HepG2 (cell line): ENCODE measurements around the gene FUCA1. TPM values are rescaled to one million over a fixed set of nuclear protein-coding genes. Genes with fewer than 3 reads are reported as not detected.

ENCODE experiments used
- ATAC-seq: fragments of 200-7000 bp; cut with Tn5 transposase; 3 replicates; pipeline ENCODE4 v1.9.1; 2020; ENCODE audit warnings: mild to moderate bottlenecking, moderate library complexity
- BruUV-seq: library from RNA; stranded (reverse); fragments of 400-500 nt; replicated peaks from 2 replicates; lab custom pipeline; 2021; lab: Mats Ljungman, UMichigan
- CTCF ChIA-PET: fragments of 300-600 bp; formaldehyde crosslinking; extraction: SDS; loops from one replicate; lab custom pipeline; 2021; ENCODE audit warnings: low total read pairs, inconsistent platforms, low intra/inter-chr PET ratio; lab: Yijun Ruan, JAX
- POLR2A ChIA-PET: fragments of 350-600 bp; sonication (Branson Sonifier 250); formaldehyde crosslinking; loops from one replicate; lab custom pipeline; 2020; ENCODE audit warnings: antibody characterized with exemption, inconsistent platforms; lab: Yijun Ruan, JAX
- DNase-seq: peaks from one replicate; pipeline ENCODE4 v3.0.0-alpha.2; 2015; ENCODE audit warnings: low spot score
- FAIRE-seq: peaks from 3 replicates; lab custom pipeline; 2011; peaks lifted over from hg19 to GRCh38; lab: Jason Lieb, UNC
- H2AFZ ChIP-seq: one replicate; pipeline ENCODE4 v1.6.1; 2011; ENCODE audit warnings: low read length, inconsistent platforms
- H3K27ac ChIP-seq: fragments of 300-600 bp; 3 replicates; pipeline ENCODE4 v1.8.0; 2011; ENCODE audit warnings: mixed run types, mild to moderate bottlenecking, mixed read lengths, low read length, inconsistent platforms; ENCODE audit not compliant: insufficient read depth; ENCODE audit errors: extremely low read length
- H3K27me3 ChIP-seq, 2 experiments: fragments of 200-600 bp in 1 of 2; 2 replicates in 1 of 2; 3 replicates in 1 of 2; pipeline versions ENCODE4 v1.6.0 to v1.8.0; 2011; ENCODE audit warnings: low read length in 2 of 2, mild to moderate bottlenecking in 2 of 2, moderate library complexity in 2 of 2, inconsistent platforms in 1 of 2; ENCODE audit not compliant: insufficient read depth in 2 of 2, control insufficient read depth in 1 of 2
- H3K36me3 ChIP-seq, 2 experiments: fragments of 200-600 bp in 1 of 2; replicated peaks in 1 of 2; 2 replicates in 1 of 2; 3 replicates in 1 of 2; pipeline versions ENCODE4 v1.5.1 to v1.8.0; 2011; ENCODE audit warnings: low read length in 2 of 2, inconsistent platforms in 1 of 2; ENCODE audit not compliant: insufficient read depth in 2 of 2, control insufficient read depth in 1 of 2
- H3K4me1 ChIP-seq: 2 replicates; pipeline ENCODE4 v1.5.1; 2012; ENCODE audit warnings: low read length, inconsistent platforms; ENCODE audit not compliant: insufficient read depth
- H3K4me2 ChIP-seq: 2 replicates; pipeline ENCODE4 v1.6.0; 2011; ENCODE audit warnings: low read depth, low read length, inconsistent platforms
- H3K4me3 ChIP-seq, 3 experiments: fragments of 200-600 bp in 1 of 3; sonication (generic), shearing (Covaris generic) in 1 of 3; replicated peaks in 1 of 3; 2 replicates each; pipeline ENCODE4 v1.5.1; 2011 to 2016; ENCODE audit warnings: low read length in 3 of 3, inconsistent platforms in 2 of 3, low read depth in 2 of 3, mild to moderate bottlenecking in 2 of 3, control low read depth in 1 of 3, mixed read lengths in 1 of 3; ENCODE audit not compliant: insufficient read depth in 1 of 3
- H3K79me2 ChIP-seq: one replicate; pipeline ENCODE4 v1.6.1; 2011; ENCODE audit warnings: low read length, inconsistent platforms; ENCODE audit not compliant: insufficient read depth
- H3K9ac ChIP-seq: 2 replicates; pipeline ENCODE4 v1.6.0; 2011; ENCODE audit warnings: mild to moderate bottlenecking, low read depth, low read length, inconsistent platforms; ENCODE audit not compliant: insufficient read depth
- H3K9me3 ChIP-seq: 2 replicates; pipeline ENCODE4 v1.5.1; 2012; ENCODE audit warnings: mild to moderate bottlenecking, low read length
- H4K20me1 ChIP-seq: 2 replicates; pipeline ENCODE4 v1.6.0; 2011; ENCODE audit warnings: inconsistent platforms, mild to moderate bottlenecking, low read length, moderate library complexity; ENCODE audit not compliant: insufficient read depth
- ARID2 ChIP-seq: sonication (generic); formaldehyde crosslinking; IDR thresholded peaks from 2 replicates; pipeline ENCODE4 v1.8.1; 2022; ENCODE audit warnings: mild to moderate bottlenecking, missing genetic modification reagents, borderline replicate concordance
- CBX5 ChIP-seq: sonication (generic); formaldehyde crosslinking; IDR thresholded peaks from 2 replicates; pipeline ENCODE4 v1.4.0; 2020; ENCODE audit warnings: missing genetic modification reagents, borderline replicate concordance
- DMAP1 ChIP-seq: IDR thresholded peaks from 2 replicates; pipeline ENCODE4 v1.6.1; 2016
- DZIP1 ChIP-seq: sonication (generic); formaldehyde crosslinking; IDR thresholded peaks from 2 replicates; pipeline ENCODE4 v1.5.0; 2020; ENCODE audit warnings: mild to moderate bottlenecking, missing genetic modification reagents
- ELF4 ChIP-seq: sonication (generic); formaldehyde crosslinking; IDR thresholded peaks from 2 replicates; pipeline ENCODE4 v1.5.0; 2020; ENCODE audit warnings: missing genetic modification reagents, mild to moderate bottlenecking, moderate library complexity, borderline replicate concordance
- ELK4 ChIP-seq: sonication (generic); formaldehyde crosslinking; IDR thresholded peaks from 2 replicates; pipeline ENCODE4 v1.9.0; 2021; ENCODE audit warnings: missing genetic modification reagents, borderline replicate concordance
- FOXM1 ChIP-seq: sonication (generic); formaldehyde crosslinking; IDR thresholded peaks from 2 replicates; pipeline ENCODE4 v1.5.0; 2020; ENCODE audit warnings: missing genetic modification reagents
- HDAC1 ChIP-seq: sonication (generic); formaldehyde crosslinking; IDR thresholded peaks from 2 replicates; pipeline ENCODE4 v1.5.1; 2020; ENCODE audit warnings: mild to moderate bottlenecking, missing genetic modification reagents
- MLLT10 ChIP-seq: sonication (generic); formaldehyde crosslinking; IDR thresholded peaks from 2 replicates; pipeline ENCODE4 v1.4.0; 2020; ENCODE audit warnings: missing genetic modification reagents
- PHF20 ChIP-seq: sonication (generic); formaldehyde crosslinking; IDR thresholded peaks from 2 replicates; pipeline ENCODE4 v1.5.0; 2020; ENCODE audit warnings: mild to moderate bottlenecking, missing genetic modification reagents
- STAT6 ChIP-seq: sonication (generic); formaldehyde crosslinking; IDR thresholded peaks from 2 replicates; pipeline ENCODE4 v1.4.0; 2020; ENCODE audit warnings: missing genetic modification reagents, mild to moderate bottlenecking, borderline replicate concordance
- TFE3 ChIP-seq: IDR thresholded peaks from 2 replicates; pipeline ENCODE4 v1.6.1; 2016
- ZMYM3 ChIP-seq: sonication (generic); formaldehyde crosslinking; IDR thresholded peaks from 2 replicates; pipeline ENCODE4 v1.5.1; 2020; ENCODE audit warnings: mild to moderate bottlenecking, missing genetic modification reagents
- ZNF468 ChIP-seq: sonication (generic); formaldehyde crosslinking; IDR thresholded peaks from 2 replicates; pipeline ENCODE4 v1.8.0; 2022; ENCODE audit warnings: mild to moderate bottlenecking, moderate library complexity, missing genetic modification reagents
- ZNF850 ChIP-seq: sonication (generic); formaldehyde crosslinking; conservative IDR thresholded peaks from 2 replicates; pipeline ENCODE4 v1.9.0; 2021; ENCODE audit warnings: mild to moderate bottlenecking, missing genetic modification reagents
- WGBS: methylation state at CpG from one replicate; pipeline ENCODE4 v1.1.6; 2017; ENCODE audit warnings: low lambda C conversion rate; 5-methylcytosine and 5-hydroxymethylcytosine counted together
- in situ Hi-C: cut with HindIII; loops from 2 replicates; pipeline ENCODE4 v1.10.0; 2017; ENCODE audit warnings: low pct_unique_long_range_greater_than_20kb; ENCODE audit not compliant: extremely low pct_ligation_motif_present
- intact Hi-C: fragments of 100-400 bp; cut with micrococcal nuclease; formaldehyde crosslinking; loops from one replicate; pipeline ENCODE4 v1.10.0; 2022; ENCODE audit not compliant: unreplicated experiment
- polyA plus RNA-seq, 8 experiments: library from polyadenylated mRNA; depleted of rRNA in 3 of 8; stranded (reverse) in 7 of 8; unstranded in 1 of 8; fragments of >200 nt; fragmentation: Illumina TruSeq in 4 of 8; extraction: Trizol in 4 of 8; gene quantifications; 2 replicates each; pipeline versions ENCODE4 v1.2.1 to v1.2.3, GENCODE V29; 2011 to 2016; ENCODE audit warnings: low read depth in 4 of 8, missing spikeins in 1 of 8, mixed read lengths in 1 of 8; ENCODE audit not compliant: insufficient read depth in 1 of 8
- total RNA-seq, 5 experiments: library from RNA; depleted of rRNA; stranded (reverse); fragments of >200 nt; fragmentation: Illumina TruSeq; extraction: Trizol; gene quantifications; 2 replicates each; pipeline ENCODE4 v1.2.3, GENCODE V29; 2016; ENCODE audit warnings: low read depth in 1 of 5

The FUCA1 gene
- total and polyA plus RNA-seq, 2 of the 13 experiments (the other 11 are each of a cell fraction or from before 2014, with no cell fraction given) = 32.7 to 33.6 TPM

- peak overlapping the region; percentile 95 for H3K27ac ChIP-seq
- TSS peak; percentile 73 for BruUV-seq
- H3K79me2 ChIP-seq = peaks cover 9% of the 10 kb centered on the region
- H3K9ac ChIP-seq = peak overlapping the region; percentile 93
- DNase-seq (peak; percentile 61), FAIRE-seq (peak; percentile 23), ATAC-seq (peak; percentile 50)
- peaks cover 57% of the 10 kb centered on the region for H3K4me1 ChIP-seq
- 2% methylated on average over 11 of the region's 48 CpGs for WGBS
- no peaks in the 10 kb centered on the region for H3K9me3 ChIP-seq
- H3K27me3 ChIP-seq = no peaks in the 10 kb centered on the region; a peak in 1 of 5 replicates
- POLR2A ChIA-PET = interaction anchor here (0.7 to 10.9 kb wide), 13 partner anchors 9 to 222 kb away, joined by 3 to 154 read pairs (median 5); partner anchors contain the start of genes FUCA1, HMGCL, LYPLA2 and PITHD1
- in situ Hi-C loops = no loop called here
- intact Hi-C loops = loop anchor here (1.0 to 5.0 kb wide), 3 partner anchors 8 to 68 kb away; partner anchors contain the start of genes FUCA1 and LYPLA2
- H4K20me1 ChIP-seq = peaks cover 9% of the 10 kb centered on the region; the same call in 1 of the 2 replicates
- peaks cover 6 to 31% of the 10 kb centered on the region in 2 experiments; a peak in 4 of 5 replicates for H3K36me3 ChIP-seq
- no peak overlapping the region for H2AFZ ChIP-seq
- H3K4me2 ChIP-seq = peak overlapping the region; percentile 94
- CTCF ChIA-PET = no interaction called here
- H3K4me3 ChIP-seq = peak overlapping the region; percentile 65 to 92 (median 90)
- TF ChIP-seq PHF20 (peak; percentile 26), STAT6 (CRISPR knock-in tag) (no peak), FOXM1 (CRISPR knock-in tag) (no peak), ZNF850 (CRISPR knock-in tag) (no peak), ZMYM3 (CRISPR knock-in tag) (peak; percentile 43), DZIP1 (CRISPR knock-in tag) (no peak), CBX5 (CRISPR knock-in tag) (no peak; the same call in 1 of the 2 replicates), TFE3 (CRISPR knock-in tag) (peak; percentile 83), ZNF468 (no peak), HDAC1 (CRISPR knock-in tag) (peak; percentile 29; the same call in 1 of the 2 replicates), MLLT10 (CRISPR knock-in tag) (no peak), ARID2 (CRISPR knock-in tag) (no peak; the same call in 1 of the 2 replicates), ELF4 (no peak), DMAP1 (peak; percentile 61; the same call in 1 of the 2 replicates), ELK4 (CRISPR knock-in tag) (no peak)
Measured at GRCh38 chr1:23799570-23800399, 68.3 kb downstream of the FUCA1 start.
